ENCODE measurements around the gene PTPRA. TPM values are rescaled to one million over a fixed set of nuclear protein-coding genes. Genes with fewer than 3 reads are reported as not detected.

Gene PTPRA
- total RNA-seq, 4 donors from 2014 or later = 26.2 to 53.7 (median 42.4) TPM

GRCh38 chr20:2955257-2955970 is 82.1 kb downstream of the PTPRA start:
- Histone ChIP-seq H3K36me3 (peaks cover 0 to 39% (median 11%) of the 10 kb centered on the region in 3 donors), H3K9me3 (no peaks in the 10 kb centered on the region), H3K4me3 (no peak overlapping the region), H3K27ac (no peak overlapping the region), H3K4me1 (no peaks in the 10 kb centered on the region), H3K27me3 (no peaks in the 10 kb centered on the region)
- intact Hi-C loops (cut with DNase I) = no loop called here
- DNase-seq = no peak
- TF ChIP-seq POLR2A (IDR thresholded peaks at IDR 0.05) (no peak), CTCF (IDR thresholded peaks at IDR 0.05) (no peak)

GRCh38 chr20:2956480-2956879 is 83.2 kb downstream of the PTPRA start:
- no peak for DNase-seq
- 85 to 92% methylated on average over 2 of the region's 2 CpGs for whole genome bisulfite sequencing, 2 donors
- TF ChIP-seq POLR2A (IDR thresholded peaks at IDR 0.05) (no peak), CTCF (IDR thresholded peaks at IDR 0.05) (no peak)
- H3K36me3 ChIP-seq = peaks cover 0 to 31% (median 6%) of the 10 kb centered on the region in 3 donors
- H3K27ac ChIP-seq = no peak overlapping the region
- H3K27me3 ChIP-seq = no peaks in the 10 kb centered on the region
- no peak overlapping the region for H3K4me3 ChIP-seq
- intact Hi-C loops (cut with DNase I) = no loop called here
- H3K4me1 ChIP-seq = no peaks in the 10 kb centered on the region
- no peaks in the 10 kb centered on the region for H3K9me3 ChIP-seq

DNA sequence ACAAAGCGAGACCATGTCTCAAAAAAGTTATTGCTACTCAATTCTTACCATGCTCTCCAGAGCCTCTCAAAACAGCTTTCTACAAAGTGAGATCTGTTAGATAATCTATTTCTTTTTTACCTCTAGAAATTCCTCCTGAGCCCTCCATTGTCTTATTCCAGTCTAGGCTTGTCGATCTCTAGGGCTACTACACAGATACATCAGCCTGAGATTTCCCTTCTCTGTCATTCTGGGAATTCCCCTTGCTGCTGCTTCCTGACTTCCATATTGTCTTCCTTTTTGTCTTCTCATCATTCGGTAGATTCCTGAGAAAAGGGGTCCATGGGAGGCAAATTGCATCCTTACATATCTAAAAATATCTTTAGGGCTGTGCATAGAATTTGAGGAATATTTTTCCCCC is 94.6 kb downstream of the PTPRA start:
- Histone ChIP-seq H3K4me1 (no peaks in the 10 kb centered on the region), H3K36me3 (peaks cover 0 to 71% (median 7%) of the 10 kb centered on the region in 3 donors), H3K27ac (no peak overlapping the region), H3K4me3 (no peak overlapping the region), H3K9me3 (no peaks in the 10 kb centered on the region), H3K27me3 (no peaks in the 10 kb centered on the region)
- no peak for DNase-seq
- intact Hi-C loops (cut with DNase I) = no loop called here
- WGBS, 2 donors = 42 to 57% methylated on average over 3 of the region's 3 CpGs
- no peak for TF ChIP-seq CTCF (IDR thresholded peaks at IDR 0.05)
- no peak for TF ChIP-seq POLR2A (IDR thresholded peaks at IDR 0.05)

GRCh38 chr20:2972126-2972525 is 98.8 kb downstream of the PTPRA start:
- no peak overlapping the region for H3K27ac ChIP-seq
- peaks cover 0 to 51% (median 0%) of the 10 kb centered on the region in 3 donors for H3K36me3 ChIP-seq
- H3K4me1 ChIP-seq = no peaks in the 10 kb centered on the region
- TF ChIP-seq CTCF (IDR thresholded peaks at IDR 0.05) (no peak), POLR2A (IDR thresholded peaks at IDR 0.05) (no peak)
- H3K27me3 ChIP-seq = no peaks in the 10 kb centered on the region
- intact Hi-C loops (cut with DNase I) = no loop called here
- WGBS, 2 donors = 89 to 94% methylated on average over 5 of the region's 5 CpGs
- no peaks in the 10 kb centered on the region for H3K9me3 ChIP-seq
- DNase-seq = no peak
- no peak overlapping the region for H3K4me3 ChIP-seq

DNA sequence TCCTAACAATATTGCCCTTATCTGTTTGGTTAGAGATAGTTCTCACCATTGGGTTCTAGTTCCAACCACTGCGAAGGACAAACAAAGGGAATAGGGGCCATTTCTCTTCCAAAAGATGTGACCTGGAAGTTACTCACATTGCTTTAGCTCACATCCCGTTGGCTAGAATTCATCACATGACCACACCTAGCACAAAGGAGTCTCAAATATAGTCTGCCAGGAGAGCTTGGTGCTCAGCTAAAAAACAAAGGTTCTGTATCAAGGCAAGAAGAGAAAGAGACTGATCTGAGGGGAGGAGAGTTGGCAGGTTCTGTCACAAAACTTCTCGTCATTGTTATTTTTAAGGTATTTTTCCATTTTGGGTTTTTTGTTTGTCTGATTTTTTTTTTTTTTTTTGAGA is 100.3 kb downstream of the PTPRA start:
- WGBS, 2 donors = 92 to 93% methylated on average over 3 of the region's 3 CpGs

More for the DNA sequence above, 100.3 kb downstream of the PTPRA start:
- intact Hi-C loops (cut with DNase I) = no loop called here
- Histone ChIP-seq H3K36me3 (peaks cover 0 to 46% (median 0%) of the 10 kb centered on the region in 3 donors), H3K4me1 (no peaks in the 10 kb centered on the region), H3K4me3 (no peak overlapping the region), H3K9me3 (no peaks in the 10 kb centered on the region), H3K27ac (no peak overlapping the region), H3K27me3 (no peaks in the 10 kb centered on the region)
- DNase-seq = no peak
- no peak for TF ChIP-seq CTCF (IDR thresholded peaks at IDR 0.05)
- TF ChIP-seq POLR2A (IDR thresholded peaks at IDR 0.05) = no peak
